Endothelial cell (in vitro differentiated cells): Measurements from ENCODE around the gene HSP90AB1. TPM values are rescaled to one million over a fixed set of nuclear protein-coding genes. Genes with fewer than 3 reads are reported as not detected.

Experiments used
- DNase-seq: peaks from one replicate; pipeline ENCODE4 v3.0.0; 2021; ENCODE audit warnings: low spot score
- H3K27ac Mint-ChIP-seq: one replicate; pipeline ENCODE4 v1.8.0; 2021; ENCODE audit warnings: mixed read lengths, inconsistent platforms; ENCODE audit not compliant: unreplicated experiment
- H3K27me3 Mint-ChIP-seq: one replicate; pipeline ENCODE4 v1.8.0; 2021; ENCODE audit warnings: mild to moderate bottlenecking, moderate library complexity, mixed read lengths, inconsistent platforms; ENCODE audit not compliant: unreplicated experiment
- H3K36me3 Mint-ChIP-seq: one replicate; pipeline ENCODE4 v1.8.0; 2021; ENCODE audit warnings: mild to moderate bottlenecking, low read depth, mixed read lengths, inconsistent platforms; ENCODE audit not compliant: unreplicated experiment
- H3K4me1 Mint-ChIP-seq: one replicate; pipeline ENCODE4 v1.8.0; 2021; ENCODE audit warnings: mild to moderate bottlenecking, mixed read lengths, inconsistent platforms; ENCODE audit not compliant: unreplicated experiment
- H3K4me3 Mint-ChIP-seq: one replicate; pipeline ENCODE4 v1.8.0; 2021; ENCODE audit warnings: mild to moderate bottlenecking, mixed read lengths, inconsistent platforms; ENCODE audit not compliant: unreplicated experiment
- H3K9me3 Mint-ChIP-seq: one replicate; pipeline ENCODE4 v1.8.0; 2021; ENCODE audit warnings: mixed read lengths, inconsistent platforms; ENCODE audit not compliant: unreplicated experiment
- total RNA-seq: library from RNA; stranded (reverse); fragmentation: NEBNext Ultra II Directional; extraction: Animal tissue kit (Norgen Biotek cat#: 25700); gene quantifications from one replicate; pipeline ENCODE4 v1.2.1, GENCODE V29; 2021; ENCODE audit not compliant: unreplicated experiment
- TF ChIP-seq, protein P1 (sequence below): fragments of 200-600 bp; sonication (generic); IDR thresholded peaks from one replicate; pipeline ENCODE4 v1.5.0; 2021; ENCODE audit warnings: antibody characterized with exemption; ENCODE audit not compliant: unreplicated experiment

Gene HSP90AB1
- total RNA-seq, 1 donor from 2014 or later: 962 TPM

DNA sequence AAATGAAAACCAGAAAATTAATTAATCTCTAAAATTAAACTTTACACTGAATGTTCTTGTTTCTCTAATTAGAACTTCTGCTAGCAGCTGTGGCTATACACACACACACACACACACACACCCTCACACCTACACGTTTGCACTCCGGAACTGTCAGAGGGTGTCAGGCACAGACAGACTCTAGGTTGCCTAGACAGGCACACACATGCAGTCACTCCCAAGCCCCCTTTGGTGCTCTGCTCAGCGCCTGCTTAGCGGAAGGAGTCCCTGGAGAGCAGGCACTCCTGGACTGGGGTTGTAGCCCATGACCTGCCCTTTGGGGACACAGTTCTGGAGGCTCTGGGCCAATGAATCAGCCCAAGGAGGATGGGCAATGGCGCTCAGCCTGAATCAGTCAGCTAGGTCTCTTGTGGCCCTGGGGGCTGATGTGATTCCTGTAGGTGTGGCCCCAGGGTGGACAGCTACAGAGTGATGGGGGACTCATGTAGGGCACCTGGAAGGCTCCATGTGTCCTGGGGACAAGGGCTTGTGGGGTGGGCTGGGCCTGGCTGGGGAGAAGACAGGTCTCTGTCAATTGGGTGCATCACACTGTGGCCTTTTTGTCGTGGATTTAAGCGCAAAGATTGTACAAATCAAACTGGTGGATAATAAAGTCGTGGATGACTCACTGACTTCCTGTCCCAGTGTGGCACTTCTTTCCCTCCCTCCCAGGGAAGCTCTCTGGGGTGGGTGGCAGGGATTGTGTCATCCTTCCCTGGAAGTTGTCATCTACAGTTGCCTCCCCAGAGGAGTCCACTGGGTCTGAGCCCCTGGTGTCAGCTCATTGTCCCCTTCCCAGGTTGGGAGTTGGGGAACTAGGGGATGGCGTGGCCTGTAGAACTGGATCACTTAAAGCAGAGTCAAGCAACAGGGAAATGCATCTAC lies 32.1 kb downstream of the HSP90AB1 start:
- no peaks in the 10 kb centered on the region for H3K36me3 Mint-ChIP-seq
- DNase-seq: no peak
- H3K4me1 Mint-ChIP-seq: peaks cover 1% of the 10 kb centered on the region
- no peaks in the 10 kb centered on the region for H3K9me3 Mint-ChIP-seq
- H3K27ac Mint-ChIP-seq: no peak overlapping the region
- H3K4me3 Mint-ChIP-seq: no peak overlapping the region
- peaks cover 16% of the 10 kb centered on the region for H3K27me3 Mint-ChIP-seq
- TF ChIP-seq, protein P1, sequence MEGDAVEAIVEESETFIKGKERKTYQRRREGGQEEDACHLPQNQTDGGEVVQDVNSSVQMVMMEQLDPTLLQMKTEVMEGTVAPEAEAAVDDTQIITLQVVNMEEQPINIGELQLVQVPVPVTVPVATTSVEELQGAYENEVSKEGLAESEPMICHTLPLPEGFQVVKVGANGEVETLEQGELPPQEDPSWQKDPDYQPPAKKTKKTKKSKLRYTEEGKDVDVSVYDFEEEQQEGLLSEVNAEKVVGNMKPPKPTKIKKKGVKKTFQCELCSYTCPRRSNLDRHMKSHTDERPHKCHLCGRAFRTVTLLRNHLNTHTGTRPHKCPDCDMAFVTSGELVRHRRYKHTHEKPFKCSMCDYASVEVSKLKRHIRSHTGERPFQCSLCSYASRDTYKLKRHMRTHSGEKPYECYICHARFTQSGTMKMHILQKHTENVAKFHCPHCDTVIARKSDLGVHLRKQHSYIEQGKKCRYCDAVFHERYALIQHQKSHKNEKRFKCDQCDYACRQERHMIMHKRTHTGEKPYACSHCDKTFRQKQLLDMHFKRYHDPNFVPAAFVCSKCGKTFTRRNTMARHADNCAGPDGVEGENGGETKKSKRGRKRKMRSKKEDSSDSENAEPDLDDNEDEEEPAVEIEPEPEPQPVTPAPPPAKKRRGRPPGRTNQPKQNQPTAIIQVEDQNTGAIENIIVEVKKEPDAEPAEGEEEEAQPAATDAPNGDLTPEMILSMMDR: no peak

GRCh38 chr6:44284121-44284520 lies 37.2 kb downstream of the HSP90AB1 start:
- TF ChIP-seq, protein P1: no peak
- Mint-ChIP-seq H3K9me3 (no peaks in the 10 kb centered on the region), H3K27ac (no peak overlapping the region), H3K36me3 (peaks cover 4% of the 10 kb centered on the region), H3K4me3 (no peak overlapping the region), H3K4me1 (peaks cover 6% of the 10 kb centered on the region), H3K27me3 (peaks cover 16% of the 10 kb centered on the region)
- no peak for DNase-seq

DNA sequence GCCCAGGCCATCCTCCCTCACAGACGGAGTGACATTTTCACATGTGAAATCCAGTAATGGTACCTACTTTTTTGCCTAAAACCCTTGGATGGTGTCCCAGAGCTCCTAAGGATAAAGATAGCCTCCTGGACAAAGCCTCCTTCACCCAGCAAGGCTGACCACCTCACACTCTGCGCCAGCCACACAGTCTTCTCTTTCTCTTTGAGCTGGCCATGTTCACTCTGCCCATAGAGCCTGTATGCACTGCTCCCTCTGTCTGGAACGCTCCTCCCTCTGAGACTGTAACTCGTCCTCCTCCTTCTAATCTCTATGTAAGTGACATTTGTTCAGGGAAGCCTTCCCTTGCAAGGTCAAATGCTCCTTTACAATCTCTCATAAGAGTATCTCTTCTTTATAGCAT lies 38.0 kb downstream of the HSP90AB1 start:
- Mint-ChIP-seq H3K36me3 (peaks cover 4% of the 10 kb centered on the region), H3K4me3 (no peak overlapping the region), H3K4me1 (peaks cover 6% of the 10 kb centered on the region), H3K27ac (no peak overlapping the region), H3K9me3 (no peaks in the 10 kb centered on the region), H3K27me3 (peaks cover 11% of the 10 kb centered on the region)
- TF ChIP-seq, protein P1: no peak
- no peak for DNase-seq

- H3K36me3 Mint-ChIP-seq: peaks cover 4% of the 10 kb centered on the region
Observed at GRCh38 chr6:44285552-44286284, 38.8 kb downstream of the HSP90AB1 start.

More at GRCh38 chr6:44285552-44286284, 38.8 kb downstream of the HSP90AB1 start:
- Mint-ChIP-seq H3K27me3 (peaks cover 15% of the 10 kb centered on the region), H3K9me3 (no peaks in the 10 kb centered on the region), H3K4me3 (no peak overlapping the region), H3K4me1 (peaks cover 6% of the 10 kb centered on the region), H3K27ac (no peak overlapping the region)
- DNase-seq: no peak
- TF ChIP-seq, protein P1: no peak
